ENCODE data around the gene CREG2.
"Not testable (repeated sequence)": the region's sequence is repeated elsewhere in the genome, so short reads cannot be mapped to it uniquely, and the experiment has no call there.

Gene CREG2

GRCh38 chr2:101371636-101372035 lies 15.7 kb downstream of the CREG2 start:
- no peak for ATAC-seq

DNA sequence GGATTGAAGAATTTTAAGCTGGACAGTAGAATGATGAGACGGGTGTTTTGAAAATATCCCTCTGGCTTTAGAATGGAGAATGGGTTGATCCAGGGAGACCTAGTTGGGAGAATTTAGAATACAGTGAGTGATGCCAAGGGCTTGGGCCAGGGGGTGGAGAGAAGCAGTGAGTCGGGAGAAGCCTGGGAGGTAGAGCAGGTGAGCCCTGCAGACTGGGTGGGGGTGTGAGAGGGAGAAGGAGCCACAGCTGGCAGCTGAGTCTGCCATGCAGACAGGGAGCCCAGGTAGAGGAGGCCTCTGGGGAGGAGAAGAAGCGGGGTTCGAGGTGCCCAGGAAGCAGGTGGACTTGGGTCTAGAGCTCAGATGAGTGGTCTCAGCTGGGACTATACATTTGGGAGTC lies 18.2 kb downstream of the CREG2 start:
- no peak for ATAC-seq

DNA sequence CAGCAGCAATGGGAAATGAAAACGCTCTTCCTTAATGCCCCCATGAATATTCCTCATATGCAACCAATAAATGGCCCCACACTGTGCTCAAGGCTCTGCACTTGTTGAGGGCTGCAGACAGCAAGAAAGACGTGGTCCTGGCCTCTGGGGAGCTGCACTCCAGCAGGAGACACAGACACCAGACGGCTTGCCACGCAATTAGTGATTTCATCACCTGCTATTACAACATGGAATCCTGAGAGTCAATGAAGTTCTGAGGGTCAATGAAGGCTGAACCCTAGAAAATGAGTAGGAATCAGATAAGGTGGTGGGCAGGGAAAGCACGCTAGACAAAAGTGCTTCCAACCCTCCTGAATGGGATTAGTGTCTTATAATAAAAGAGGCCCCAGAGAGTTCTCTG lies 18.9 kb downstream of the CREG2 start:
- no peak for ATAC-seq

DNA sequence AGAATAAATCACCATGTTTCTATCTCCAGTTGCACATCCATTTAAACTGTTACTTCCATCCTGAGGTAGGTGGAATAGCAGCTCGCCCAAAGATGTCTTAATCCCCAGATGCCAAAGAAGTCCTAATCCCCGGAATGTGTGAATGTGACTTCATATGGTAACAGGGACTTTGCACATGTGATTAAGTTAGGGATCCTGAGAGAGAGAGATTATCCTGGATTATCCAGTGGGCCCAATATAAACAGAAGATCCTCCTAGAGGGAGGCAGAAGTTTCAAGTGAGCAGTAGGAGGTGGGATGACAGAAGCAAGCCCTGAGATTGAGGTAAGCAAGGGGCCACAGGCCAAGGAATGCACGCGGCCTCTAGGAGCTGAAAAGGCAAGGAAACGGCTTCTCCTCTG lies 19.8 kb downstream of the CREG2 start:
- ATAC-seq = no peak

DNA sequence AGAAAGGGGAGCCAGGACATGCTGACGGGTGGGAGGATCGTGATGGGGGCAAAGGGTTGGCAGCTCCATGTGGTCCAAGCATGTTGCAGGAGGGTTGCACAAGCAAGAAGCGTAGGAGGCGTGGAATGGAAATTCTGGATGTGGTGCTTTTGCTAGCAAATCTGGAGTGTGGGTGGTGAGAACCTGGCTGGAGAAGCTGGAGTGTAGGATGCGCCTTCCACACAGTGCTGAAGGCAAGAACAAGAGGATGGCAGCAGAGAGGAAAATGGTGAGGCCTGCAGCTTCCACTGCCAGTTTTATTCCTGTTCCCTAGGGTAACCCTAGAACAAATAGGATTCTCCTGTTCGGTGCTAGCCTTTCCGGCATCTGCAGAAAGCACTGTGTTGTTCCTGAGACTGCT lies 22.4 kb downstream of the CREG2 start:
- no peak for ATAC-seq

GRCh38 chr2:101362777-101363176 lies 24.5 kb downstream of the CREG2 start:
- no peak for ATAC-seq

DNA sequence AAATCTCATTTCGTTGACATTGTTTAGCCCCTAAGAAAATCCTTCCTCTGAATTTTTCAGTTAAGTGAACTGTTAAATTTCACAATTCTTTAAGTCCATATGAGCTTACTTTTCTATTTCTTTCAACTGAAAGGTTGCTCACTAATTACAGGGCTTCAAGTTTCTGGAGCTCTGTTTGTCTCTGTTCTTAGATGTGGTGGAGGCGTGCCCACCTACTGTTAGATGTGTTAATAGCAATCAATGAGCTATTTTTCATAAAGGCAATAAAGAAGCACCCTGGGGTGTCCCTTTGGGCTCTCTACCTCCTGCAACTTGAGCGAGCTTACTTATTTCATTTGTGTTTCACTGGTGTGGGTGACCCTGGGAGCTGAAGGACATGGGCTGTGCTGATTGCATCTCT lies 25.0 kb downstream of the CREG2 start:
- peak in 1 of 2 donors; percentile 25 for ATAC-seq

DNA sequence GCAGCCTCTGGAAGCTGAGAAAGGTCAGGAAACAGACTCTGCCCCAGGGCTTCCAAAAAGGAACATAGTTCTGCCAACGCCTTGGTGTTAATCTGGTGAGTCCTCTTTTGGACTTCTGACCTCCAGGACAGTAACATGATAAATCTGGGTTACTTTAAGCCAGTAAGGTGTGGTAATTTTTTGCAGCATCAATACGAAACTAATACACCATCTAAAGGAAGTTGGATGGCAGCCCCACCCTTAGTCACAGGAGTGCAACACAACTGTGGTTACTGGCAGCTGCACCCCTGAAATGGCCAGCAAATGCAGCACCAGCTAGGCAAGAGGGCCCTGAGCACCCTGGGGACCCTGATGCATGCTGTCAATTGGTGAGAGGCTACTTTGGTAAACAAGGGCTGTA lies 25.8 kb downstream of the CREG2 start:
- ATAC-seq = peak; percentile 76 to 78

GRCh38 chr2:101361121-101361520 lies 26.2 kb downstream of the CREG2 start:
- no peak for ATAC-seq

- no peak for ATAC-seq
Measured at GRCh38 chr2:101360232-101360631, 27.1 kb downstream of the CREG2 start.

DNA sequence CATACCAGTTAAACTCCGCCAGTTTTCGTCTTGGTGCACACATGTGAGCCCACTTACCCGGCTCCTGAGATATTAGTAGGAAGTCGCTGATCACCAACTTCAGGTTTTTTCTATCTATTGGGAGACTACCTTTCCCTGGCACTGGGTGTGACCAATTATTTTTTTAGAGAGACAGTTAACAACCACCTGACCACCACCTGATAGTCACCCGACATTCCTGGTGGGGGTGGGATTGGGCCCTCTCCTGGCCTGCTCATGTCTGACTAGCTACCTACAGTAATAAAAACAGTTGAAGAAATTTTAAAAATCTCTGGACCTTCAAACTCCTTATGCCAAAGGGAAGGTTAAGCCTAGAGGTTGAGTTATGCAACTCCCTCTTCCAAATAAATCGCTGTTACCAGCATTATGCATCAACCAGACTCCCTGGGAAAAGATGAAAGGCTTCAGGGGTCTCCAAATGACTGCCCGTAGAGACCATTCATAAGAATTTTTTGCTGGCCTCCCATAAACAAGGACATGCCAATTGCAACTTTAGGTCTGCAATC lies 27.8 kb downstream of the CREG2 start:
- ATAC-seq = no peak

GRCh38 chr2:101357376-101357775 lies 29.9 kb downstream of the CREG2 start:
- ATAC-seq = no peak

DNA sequence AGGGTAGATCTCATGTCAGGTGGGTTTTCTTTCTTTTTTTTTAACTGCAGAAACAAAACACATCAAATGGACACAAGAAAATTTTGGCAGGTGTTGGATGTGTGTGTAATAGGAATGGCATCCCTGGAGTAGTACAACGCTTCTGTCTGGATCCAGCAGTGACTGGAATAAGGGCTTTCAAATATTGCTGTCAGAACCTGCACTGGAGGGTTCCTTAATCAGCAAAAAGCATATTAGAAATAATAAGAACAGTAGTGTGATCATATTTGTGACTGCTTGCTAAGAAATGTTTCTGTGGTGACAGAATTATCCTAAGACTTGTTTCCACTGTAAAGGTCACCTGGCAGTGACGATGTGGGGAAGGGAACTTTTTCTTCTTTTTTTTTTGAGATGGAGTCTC lies 30.8 kb downstream of the CREG2 start:
- ATAC-seq = no peak

DNA sequence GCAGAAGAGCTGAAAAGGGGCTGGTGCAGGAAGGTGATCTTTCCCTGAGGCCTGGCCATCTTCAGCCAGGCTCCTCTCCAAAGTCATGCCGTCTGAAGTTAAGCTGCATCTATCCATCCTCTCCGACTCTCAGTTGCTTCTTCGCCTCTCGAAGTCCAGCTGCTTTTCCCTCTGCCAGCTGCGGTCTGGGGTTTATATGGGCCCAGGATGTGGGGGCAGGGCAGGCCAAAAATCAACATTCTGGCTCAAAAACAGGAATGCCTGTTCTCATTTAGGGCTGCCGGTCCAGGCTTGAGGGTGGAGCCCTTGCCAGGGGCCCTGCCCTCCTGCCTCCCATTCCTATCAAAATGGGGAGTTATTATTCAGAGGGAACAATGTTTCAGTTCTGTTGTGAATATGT lies 31.2 kb downstream of the CREG2 start:
- no peak for ATAC-seq

GRCh38 chr2:101355401-101356054 lies 31.8 kb downstream of the CREG2 start:
- no peak for ATAC-seq

DNA sequence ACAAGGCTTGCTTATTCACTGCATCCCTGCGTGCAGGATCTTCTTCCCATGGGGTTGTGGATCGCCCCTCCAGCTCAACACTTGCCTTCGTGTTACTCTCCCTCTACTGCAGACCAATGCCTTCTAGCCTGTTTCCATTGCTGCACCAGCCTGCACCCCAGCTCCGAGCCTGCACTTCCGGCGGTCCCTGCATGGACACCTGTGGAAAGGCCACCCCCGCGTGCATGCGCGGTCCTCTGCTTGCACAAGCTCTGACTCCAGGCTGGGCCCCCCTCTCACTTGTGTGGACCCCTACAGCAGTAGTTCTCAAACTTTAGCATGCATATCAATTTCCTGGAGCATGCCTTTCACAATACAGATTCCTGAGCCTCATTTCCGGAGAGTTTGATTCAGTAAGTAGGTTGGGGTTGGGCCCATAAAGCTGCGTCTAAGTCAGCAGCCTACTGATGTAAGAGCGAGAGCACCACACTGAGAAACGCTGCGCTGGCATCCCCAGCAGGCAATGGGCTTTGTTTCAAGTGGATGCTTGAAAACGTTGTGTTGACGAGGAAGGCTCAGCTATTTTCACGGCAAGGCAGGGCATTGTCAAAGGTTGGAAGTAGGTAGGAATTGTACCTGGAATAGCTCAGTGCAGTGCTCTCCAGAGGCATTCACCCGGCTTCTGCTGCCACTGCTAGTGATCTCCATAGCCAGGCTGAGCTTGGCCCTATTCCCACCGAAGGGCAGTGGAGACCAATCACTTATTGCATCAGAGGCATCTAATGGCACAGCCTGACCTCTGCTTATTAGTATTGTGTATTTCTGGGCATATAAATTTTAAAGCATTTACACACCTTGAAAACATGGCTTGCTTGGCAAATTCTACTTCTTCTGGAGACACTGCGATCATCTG lies 32.6 kb downstream of the CREG2 start:
- ATAC-seq = no peak

- ATAC-seq = not testable (repeated sequence)
Measured at GRCh38 chr2:101352631-101353030, 34.7 kb downstream of the CREG2 start.

DNA sequence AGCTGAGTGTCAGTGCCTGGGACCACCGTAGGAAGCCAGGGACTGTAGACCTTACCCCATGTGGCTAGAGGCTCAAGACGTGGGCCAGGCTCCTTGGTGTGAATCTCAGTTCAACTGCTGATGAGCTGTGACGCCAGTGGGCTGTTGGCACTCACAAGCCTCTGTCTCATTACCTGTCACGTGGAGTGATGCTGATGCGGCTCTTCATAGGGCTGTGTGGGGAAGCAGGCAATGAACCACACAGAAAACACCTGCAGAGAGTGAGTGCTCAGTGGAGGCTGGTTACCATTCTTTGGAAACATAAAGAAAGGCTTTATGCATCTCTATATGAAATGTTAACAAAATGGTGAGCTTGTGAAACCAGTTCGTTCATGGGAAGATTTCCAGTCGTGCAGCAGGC lies 36.1 kb downstream of the CREG2 start:
- no peak for ATAC-seq

GRCh38 chr2:101349893-101350662 lies 37.2 kb downstream of the CREG2 start:
- ATAC-seq = peak in 1 of 2 donors; percentile 62

- ATAC-seq = no peak
Measured at GRCh38 chr2:101348883-101349282, 38.4 kb downstream of the CREG2 start.

GRCh38 chr2:101346909-101347308 lies 40.4 kb downstream of the CREG2 start:
- ATAC-seq = no peak

- no peak for ATAC-seq
Measured at GRCh38 chr2:101344137-101344536, 43.2 kb downstream of the CREG2 start.

- ATAC-seq = no peak
Measured at GRCh38 chr2:101342625-101343008, 44.7 kb downstream of the CREG2 start.

Data from activated CD4-positive, CD25-positive, alpha-beta regulatory T cell treated with anti-CD3 and anti-CD28 coated beads, Interleukin-2, amount 50 U/mL, for 24 hours (primary cell).